GM19023 (cell line): ENCODE measurements around the gene MAPRE2.

Experiments used
- ATAC-seq: cut with Tn5 transposase; IDR thresholded peaks from one replicate; pipeline ENCODE4 v1.9.1; 2021; ENCODE audit warnings: mild to moderate bottlenecking, moderate library complexity; ENCODE audit not compliant: unreplicated experiment

Gene MAPRE2

GRCh38 chr18:35032113-35032512, 9.1 kb upstream of the MAPRE2 start:
- no peak for ATAC-seq

GRCh38 chr18:35038029-35038428, 3.2 kb upstream of the MAPRE2 start:
- no peak for ATAC-seq

DNA sequence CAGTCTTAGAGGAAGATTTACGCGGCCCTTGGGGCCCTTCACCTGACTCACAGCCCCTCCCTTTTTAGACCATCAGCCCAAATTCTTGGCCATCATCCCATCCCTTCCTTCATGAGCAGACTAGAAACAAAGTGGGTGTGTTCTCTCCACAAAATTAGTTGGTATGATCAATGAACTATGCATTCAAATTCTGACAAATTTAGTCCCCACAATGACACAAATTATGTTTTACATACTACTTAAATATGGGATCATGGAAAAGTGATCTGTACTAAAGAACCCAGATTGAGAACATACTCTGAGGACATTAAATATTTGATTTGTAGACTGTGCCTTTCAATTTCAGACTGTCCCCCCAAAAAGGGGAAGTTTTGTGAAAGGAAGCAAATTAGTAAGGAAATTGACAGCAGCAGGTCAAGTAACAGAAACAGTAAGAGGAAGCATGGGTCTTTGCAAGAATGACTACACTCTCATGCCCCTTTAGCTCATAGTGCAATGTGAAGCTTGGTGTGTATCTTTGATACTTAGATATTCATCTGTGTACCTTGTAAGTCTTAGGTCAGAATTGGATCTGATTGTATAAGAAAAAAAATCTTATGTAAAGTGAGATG, 2.2 kb upstream of the MAPRE2 start:
- no peak for ATAC-seq

- ATAC-seq = no peak
Measured at GRCh38 chr18:35040638-35040987, 600 bp upstream of the MAPRE2 start.

DNA sequence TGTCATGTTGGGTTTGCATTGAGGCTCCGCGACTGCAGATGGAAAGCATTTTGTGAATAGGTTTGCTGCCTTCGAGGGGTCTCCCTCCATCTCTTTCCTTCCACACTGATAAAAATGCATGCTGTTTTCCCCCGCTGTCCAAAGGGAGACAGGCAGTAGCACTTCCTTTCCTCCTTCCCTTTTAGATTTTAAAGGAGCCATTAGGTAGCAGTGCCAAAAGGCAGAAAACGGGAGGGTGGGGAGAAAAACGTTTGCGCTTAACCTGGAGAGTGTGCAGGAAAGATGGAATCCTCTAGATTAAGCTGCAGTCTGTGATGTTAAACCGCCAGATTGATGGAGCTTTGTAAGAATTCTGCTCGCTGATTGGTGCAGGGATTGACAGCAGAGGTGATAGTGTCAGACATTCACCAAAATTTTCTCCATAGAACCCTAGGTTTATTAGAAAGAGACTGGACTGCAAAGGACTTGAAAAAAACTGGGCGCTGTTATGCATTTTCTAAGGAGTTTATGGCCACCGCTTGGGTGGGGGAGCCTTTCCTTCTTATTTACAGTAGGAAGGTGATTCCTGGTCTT, 688 bp downstream of the MAPRE2 start:
- no peak for ATAC-seq

GRCh38 chr18:35042389-35043071, 1.3 kb downstream of the MAPRE2 start:
- no peak for ATAC-seq

GRCh38 chr18:35043207-35043606, 2.0 kb downstream of the MAPRE2 start:
- ATAC-seq = no peak

- no peak for ATAC-seq
Measured at GRCh38 chr18:35045121-35045520, 3.9 kb downstream of the MAPRE2 start.

GRCh38 chr18:35045806-35046205, 4.6 kb downstream of the MAPRE2 start:
- ATAC-seq = no peak

DNA sequence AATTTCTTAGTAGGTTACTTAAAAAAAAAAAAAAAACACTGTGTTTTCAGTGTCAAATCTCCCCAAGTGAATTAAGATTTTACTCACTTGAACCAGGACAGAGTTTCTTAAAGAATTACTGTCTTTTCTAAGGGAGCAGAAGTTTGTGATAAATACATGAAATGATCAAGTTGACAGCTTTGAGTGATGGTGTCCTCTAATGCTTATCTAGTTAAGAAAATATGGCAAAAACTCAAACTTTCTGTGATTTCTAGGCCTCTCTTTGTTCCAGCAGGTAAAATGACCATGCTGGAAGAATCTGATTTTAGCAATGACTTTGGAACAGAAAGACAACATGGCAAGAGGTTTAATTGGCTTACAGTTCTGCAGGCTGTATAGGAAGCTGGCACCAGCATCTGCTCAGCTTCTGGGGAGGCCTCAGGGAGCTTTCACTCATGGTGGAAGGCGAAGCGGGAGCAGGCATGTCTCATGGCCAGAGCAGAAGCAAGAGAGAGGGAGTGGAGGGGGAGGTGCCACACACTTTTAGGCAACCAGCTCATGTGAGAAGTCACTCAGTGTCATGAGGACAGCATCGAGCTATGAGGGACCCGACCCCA, 6.6 kb downstream of the MAPRE2 start:
- ATAC-seq = no peak

GRCh38 chr18:35049111-35050027, 8.2 kb downstream of the MAPRE2 start:
- ATAC-seq = no peak

DNA sequence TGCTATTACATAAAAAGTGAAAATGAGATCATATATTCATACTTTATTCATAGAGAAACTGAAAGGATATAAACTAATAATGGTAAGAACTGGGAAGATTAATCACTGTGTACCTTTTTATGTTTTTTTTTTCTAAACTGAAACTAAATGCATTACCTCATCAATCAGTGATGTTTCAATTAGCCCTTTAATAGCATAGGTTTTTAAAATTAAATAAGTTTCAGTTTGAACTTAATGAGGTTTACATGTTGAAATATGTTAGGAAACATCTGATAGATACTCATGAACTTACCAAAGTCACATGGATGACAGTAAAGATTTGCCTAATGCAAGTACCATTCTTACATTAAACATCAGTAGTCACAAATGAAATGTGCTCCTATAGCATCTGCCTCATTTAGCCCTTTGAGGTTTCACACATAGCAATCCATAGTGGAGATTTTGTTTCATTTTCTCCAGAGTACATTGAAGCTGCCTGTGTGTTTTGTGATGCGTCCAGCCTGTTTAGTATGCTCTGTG, 8.9 kb downstream of the MAPRE2 start:
- no peak for ATAC-seq

DNA sequence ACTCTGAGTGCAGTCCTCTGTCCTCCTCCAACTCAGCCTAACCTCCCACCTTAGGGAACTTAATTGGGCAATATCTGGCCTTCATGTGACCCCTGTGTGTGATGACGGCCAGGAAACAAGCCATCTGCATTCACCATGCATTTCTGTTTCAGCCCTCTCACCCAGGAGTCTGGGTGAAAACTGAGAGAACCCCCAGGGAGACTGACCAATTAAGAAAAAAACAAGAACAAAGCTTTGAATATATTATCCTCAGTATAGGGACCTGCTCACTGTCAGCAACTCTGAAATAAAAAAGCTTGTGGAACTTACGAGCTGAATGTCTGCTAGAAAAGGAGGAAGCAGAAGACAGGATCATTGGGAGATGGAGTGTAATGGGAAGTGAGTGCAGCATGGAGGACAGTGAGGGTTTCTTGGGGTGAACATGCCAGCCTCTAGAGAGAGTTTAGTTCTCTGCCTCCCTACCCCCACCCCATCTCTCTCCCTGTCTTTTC, 9.5 kb downstream of the MAPRE2 start:
- no peak for ATAC-seq

GRCh38 chr18:35051641-35052377, 10.6 kb downstream of the MAPRE2 start:
- no peak for ATAC-seq

- no peak for ATAC-seq
Measured at GRCh38 chr18:35054401-35054800, 13.2 kb downstream of the MAPRE2 start.

GRCh38 chr18:35055105-35055504, 13.9 kb downstream of the MAPRE2 start:
- ATAC-seq = no peak

DNA sequence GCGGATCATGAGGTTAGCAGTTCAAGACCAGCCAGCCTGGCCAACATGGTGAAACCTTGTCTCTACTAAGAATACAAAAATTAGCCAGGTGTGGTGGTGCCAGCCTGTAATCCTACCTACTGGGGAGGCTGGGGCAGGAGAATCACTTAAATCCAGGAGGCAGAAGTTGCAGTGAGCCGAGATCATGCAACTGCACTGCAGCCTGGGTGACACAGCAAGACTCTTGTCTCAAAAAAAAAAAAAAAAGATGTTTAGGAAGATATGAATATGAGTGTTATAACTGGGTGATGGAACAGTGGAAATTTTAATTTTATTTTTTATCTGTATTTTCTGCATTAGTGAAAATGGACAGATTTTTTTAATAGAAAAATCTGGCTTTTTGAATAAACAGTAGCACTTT, 14.5 kb downstream of the MAPRE2 start:
- ATAC-seq = no peak

GRCh38 chr18:35059280-35059927, 18.2 kb downstream of the MAPRE2 start:
- ATAC-seq = no peak

- ATAC-seq = no peak
Measured at GRCh38 chr18:35060122-35060815, 19.1 kb downstream of the MAPRE2 start.
